Breast epithelium (tissue), 3 donors: Measurements from ENCODE around the gene NOS1AP.

Experiments
- POLR2AphosphoS5 ChIP-seq, 3 donors: sonication (generic); formaldehyde crosslinking; IDR thresholded peaks; one replicate each; pipeline ENCODE4 v1.6.1; 2017; ENCODE audit warnings: antibody characterized with exemption in 3 of 3
- TF ChIP-seq, protein P1 (sequence below), 3 donors: fragments of 450-650 bp; IDR thresholded peaks; one replicate each; pipeline ENCODE4 v1.5.1; 2016 to 2017; ENCODE audit warnings: antibody characterized with exemption in 3 of 3, mild to moderate bottlenecking in 3 of 3, moderate library complexity in 3 of 3

DNA sequence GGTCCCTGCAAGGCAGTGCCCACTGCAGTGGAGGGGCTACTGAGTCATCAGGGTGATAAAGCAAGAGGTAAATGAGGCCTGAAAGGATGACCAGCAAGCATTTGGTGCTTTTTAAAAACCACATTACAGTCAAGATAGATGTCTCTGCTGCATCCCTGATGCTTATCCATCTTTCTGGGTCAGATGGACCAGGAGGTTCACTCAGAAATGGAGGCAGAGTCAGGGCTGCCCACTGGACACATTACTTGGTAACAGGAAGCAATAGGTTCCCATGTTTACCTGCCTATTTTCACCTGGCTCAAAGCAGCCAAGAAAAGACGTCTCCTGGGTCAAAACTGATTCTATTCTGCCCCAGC, 303.6 kb downstream of the NOS1AP start:
- TF ChIP-seq POLR2AphosphoS5 (IDR thresholded peaks at IDR 0.05): no peak
- TF ChIP-seq, protein P1, sequence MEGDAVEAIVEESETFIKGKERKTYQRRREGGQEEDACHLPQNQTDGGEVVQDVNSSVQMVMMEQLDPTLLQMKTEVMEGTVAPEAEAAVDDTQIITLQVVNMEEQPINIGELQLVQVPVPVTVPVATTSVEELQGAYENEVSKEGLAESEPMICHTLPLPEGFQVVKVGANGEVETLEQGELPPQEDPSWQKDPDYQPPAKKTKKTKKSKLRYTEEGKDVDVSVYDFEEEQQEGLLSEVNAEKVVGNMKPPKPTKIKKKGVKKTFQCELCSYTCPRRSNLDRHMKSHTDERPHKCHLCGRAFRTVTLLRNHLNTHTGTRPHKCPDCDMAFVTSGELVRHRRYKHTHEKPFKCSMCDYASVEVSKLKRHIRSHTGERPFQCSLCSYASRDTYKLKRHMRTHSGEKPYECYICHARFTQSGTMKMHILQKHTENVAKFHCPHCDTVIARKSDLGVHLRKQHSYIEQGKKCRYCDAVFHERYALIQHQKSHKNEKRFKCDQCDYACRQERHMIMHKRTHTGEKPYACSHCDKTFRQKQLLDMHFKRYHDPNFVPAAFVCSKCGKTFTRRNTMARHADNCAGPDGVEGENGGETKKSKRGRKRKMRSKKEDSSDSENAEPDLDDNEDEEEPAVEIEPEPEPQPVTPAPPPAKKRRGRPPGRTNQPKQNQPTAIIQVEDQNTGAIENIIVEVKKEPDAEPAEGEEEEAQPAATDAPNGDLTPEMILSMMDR (IDR thresholded peaks at IDR 0.05): no peak
